ENCODE results near the gene SPTBN4. TPM values are rescaled to one million over a fixed set of nuclear protein-coding genes. Genes with fewer than 3 reads are reported as not detected.
A peak's percentile ranks its signal among the peaks of the same experiment; 100 is the strongest.

The SPTBN4 gene
- total and polyA plus RNA-seq, 2 experiments from 2014 or later = 0.67 to 1.3 TPM

DNA sequence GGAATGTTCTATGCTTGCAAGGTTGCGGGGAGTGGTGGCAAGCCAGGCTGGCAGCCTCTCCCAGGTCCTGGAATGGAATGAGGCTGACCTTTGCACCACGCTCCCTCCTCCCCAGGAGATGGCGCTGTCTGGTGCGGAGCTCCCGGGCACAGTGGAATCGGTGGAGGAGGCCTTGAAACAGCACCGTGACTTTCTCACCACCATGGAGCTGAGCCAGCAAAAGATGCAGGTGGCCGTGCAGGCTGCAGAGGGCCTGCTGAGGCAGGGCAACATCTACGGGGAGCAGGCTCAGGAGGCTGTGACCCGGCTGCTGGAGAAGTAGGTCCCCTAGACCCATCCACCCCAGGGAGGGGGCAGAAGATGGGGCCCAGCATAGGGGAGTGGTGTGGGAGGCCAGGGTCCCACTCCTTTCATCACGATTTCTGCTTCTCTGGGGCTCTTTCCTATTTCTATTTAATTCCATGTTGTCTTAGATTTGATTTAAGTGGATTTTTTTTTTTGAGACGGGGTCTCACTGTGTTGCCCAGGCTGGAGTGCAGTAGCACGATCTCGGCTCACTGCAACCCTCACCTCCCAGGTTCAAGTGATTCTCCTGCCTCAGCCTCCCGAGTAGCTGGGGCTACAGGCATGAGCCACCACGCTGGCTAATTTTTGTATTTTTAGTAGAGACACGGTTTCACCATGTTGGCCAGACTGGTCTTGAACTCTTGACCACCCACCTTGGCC is 56.7 kb downstream of the SPTBN4 start:
- Histone ChIP-seq H3K27ac (no peak overlapping the region), H3K9me2 (replicated peaks; ENCODE audit: insufficient read depth) (no peaks in the 10 kb centered on the region), H3K4me3 (no peak overlapping the region), H3K4me2 (no peak overlapping the region), H3K4me1 (ENCODE audit: insufficient read depth) (no peaks in the 10 kb centered on the region), H3K27me3 (peaks cover 21% of the 10 kb centered on the region), H3K79me2 (no peaks in the 10 kb centered on the region), H3K9me3 (ENCODE audit: low read depth) (no peaks in the 10 kb centered on the region), H3K36me3 (replicated peaks; ENCODE audit: insufficient read depth, low read depth) (no peaks in the 10 kb centered on the region), H2AFZ (no peak overlapping the region), H4K20me1 (ENCODE audit: insufficient read depth, poor library complexity, severe bottlenecking) (no peaks in the 10 kb centered on the region)
- WGBS (ENCODE audit: low lambda C conversion rate, missing lambda C conversion rate) = 45% methylated on average over 17 of the region's 17 CpGs
- DNase-seq (ENCODE audit: low spot score) = peak; percentile 86
- TF ChIP-seq EZH2 (IDR thresholded peaks at IDR 0.05; ENCODE audit: borderline replicate concordance) = no peak
- TF ChIP-seq, protein P1, sequence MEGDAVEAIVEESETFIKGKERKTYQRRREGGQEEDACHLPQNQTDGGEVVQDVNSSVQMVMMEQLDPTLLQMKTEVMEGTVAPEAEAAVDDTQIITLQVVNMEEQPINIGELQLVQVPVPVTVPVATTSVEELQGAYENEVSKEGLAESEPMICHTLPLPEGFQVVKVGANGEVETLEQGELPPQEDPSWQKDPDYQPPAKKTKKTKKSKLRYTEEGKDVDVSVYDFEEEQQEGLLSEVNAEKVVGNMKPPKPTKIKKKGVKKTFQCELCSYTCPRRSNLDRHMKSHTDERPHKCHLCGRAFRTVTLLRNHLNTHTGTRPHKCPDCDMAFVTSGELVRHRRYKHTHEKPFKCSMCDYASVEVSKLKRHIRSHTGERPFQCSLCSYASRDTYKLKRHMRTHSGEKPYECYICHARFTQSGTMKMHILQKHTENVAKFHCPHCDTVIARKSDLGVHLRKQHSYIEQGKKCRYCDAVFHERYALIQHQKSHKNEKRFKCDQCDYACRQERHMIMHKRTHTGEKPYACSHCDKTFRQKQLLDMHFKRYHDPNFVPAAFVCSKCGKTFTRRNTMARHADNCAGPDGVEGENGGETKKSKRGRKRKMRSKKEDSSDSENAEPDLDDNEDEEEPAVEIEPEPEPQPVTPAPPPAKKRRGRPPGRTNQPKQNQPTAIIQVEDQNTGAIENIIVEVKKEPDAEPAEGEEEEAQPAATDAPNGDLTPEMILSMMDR (IDR thresholded peaks at IDR 0.05; ENCODE audit: poor library complexity) = peak; percentile 69

DNA sequence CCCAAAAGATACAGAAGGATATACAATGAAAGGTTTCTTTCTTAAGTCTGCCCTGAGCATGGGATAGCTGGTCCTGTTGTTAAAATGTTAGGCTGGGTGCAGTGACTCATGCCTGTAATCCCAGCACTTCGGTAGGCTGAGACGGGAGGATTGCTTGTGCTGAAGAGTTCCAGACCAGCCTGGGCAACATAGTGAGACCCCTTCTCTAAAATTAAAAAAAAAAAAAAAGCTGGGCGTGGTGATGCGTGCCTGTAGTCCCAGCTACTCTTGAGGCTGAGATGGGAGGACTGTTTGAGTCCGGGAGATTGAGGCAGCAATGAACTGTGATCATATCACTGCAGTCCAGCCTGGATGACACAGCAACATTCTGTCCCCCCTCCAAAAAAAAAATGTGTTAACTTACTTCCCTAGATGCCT is 57.3 kb downstream of the SPTBN4 start:
- H3K79me2 ChIP-seq = no peaks in the 10 kb centered on the region
- H3K27ac ChIP-seq = no peak overlapping the region
- H4K20me1 ChIP-seq (ENCODE audit: insufficient read depth, poor library complexity, severe bottlenecking) = no peaks in the 10 kb centered on the region
- no peaks in the 10 kb centered on the region for H3K9me3 ChIP-seq (ENCODE audit: low read depth)
- 77% methylated on average over 5 of the region's 5 CpGs for WGBS (ENCODE audit: low lambda C conversion rate, missing lambda C conversion rate)
- no peak overlapping the region for H3K4me3 ChIP-seq
- H3K36me3 ChIP-seq (replicated peaks; ENCODE audit: insufficient read depth, low read depth) = no peaks in the 10 kb centered on the region
- no peak overlapping the region for H2AFZ ChIP-seq
- H3K4me2 ChIP-seq = no peak overlapping the region
- no peaks in the 10 kb centered on the region for H3K4me1 ChIP-seq (ENCODE audit: insufficient read depth)
- DNase-seq (ENCODE audit: low spot score) = no peak
- TF ChIP-seq, protein P1 (IDR thresholded peaks at IDR 0.05; ENCODE audit: poor library complexity) = no peak
- TF ChIP-seq EZH2 (IDR thresholded peaks at IDR 0.05; ENCODE audit: borderline replicate concordance) (no peak), EZH2phosphoT487 (IDR thresholded peaks at IDR 0.05; ENCODE audit: low read depth, severe bottlenecking, unreplicated experiment) (no peak)
- peaks cover 14% of the 10 kb centered on the region for H3K27me3 ChIP-seq
- H3K9me2 ChIP-seq (replicated peaks; ENCODE audit: insufficient read depth) = no peaks in the 10 kb centered on the region

DNA sequence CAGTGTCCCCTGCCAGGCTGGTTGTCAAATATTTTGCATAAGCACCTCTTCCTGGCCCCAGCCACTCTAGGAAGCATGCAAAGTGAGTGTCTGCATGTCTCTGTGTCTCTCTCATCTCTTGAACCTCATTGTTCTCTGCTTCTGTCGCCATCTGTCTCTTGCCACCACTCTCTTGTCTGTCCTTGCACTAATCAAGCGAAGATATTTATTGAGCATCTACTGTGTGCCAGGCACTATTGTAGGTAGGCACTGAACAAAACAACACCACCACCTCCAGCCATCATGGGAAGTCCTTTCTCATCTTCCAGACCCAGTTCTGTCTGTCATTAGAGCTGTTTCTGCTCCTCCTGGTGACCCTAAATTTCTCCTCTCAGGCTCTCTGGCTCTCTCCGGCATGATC is 57.9 kb downstream of the SPTBN4 start:
- Histone ChIP-seq H3K36me3 (replicated peaks; ENCODE audit: insufficient read depth, low read depth) (no peaks in the 10 kb centered on the region), H3K4me3 (no peak overlapping the region), H3K27me3 (peaks cover 10% of the 10 kb centered on the region), H3K9me2 (replicated peaks; ENCODE audit: insufficient read depth) (no peaks in the 10 kb centered on the region), H2AFZ (no peak overlapping the region), H3K4me2 (no peak overlapping the region), H3K9me3 (ENCODE audit: low read depth) (no peaks in the 10 kb centered on the region), H4K20me1 (ENCODE audit: insufficient read depth, poor library complexity, severe bottlenecking) (no peaks in the 10 kb centered on the region), H3K79me2 (no peaks in the 10 kb centered on the region), H3K4me1 (ENCODE audit: insufficient read depth) (peaks cover 1% of the 10 kb centered on the region), H3K27ac (no peak overlapping the region)
- TF ChIP-seq, protein P1 (IDR thresholded peaks at IDR 0.05; ENCODE audit: poor library complexity) = no peak
- TF ChIP-seq EZH2phosphoT487 (IDR thresholded peaks at IDR 0.05; ENCODE audit: low read depth, severe bottlenecking, unreplicated experiment) (no peak), EZH2 (IDR thresholded peaks at IDR 0.05; ENCODE audit: borderline replicate concordance) (no peak)
- DNase-seq (ENCODE audit: low spot score) = no peak
- 94% methylated on average over 3 of the region's 3 CpGs for WGBS (ENCODE audit: low lambda C conversion rate, missing lambda C conversion rate)
